GM21786 (cell line): ENCODE results near the gene FGF18.
"Not testable (repeated sequence)": the region's sequence is repeated elsewhere in the genome, so short reads cannot be mapped to it uniquely, and the experiment has no call there.

ENCODE experiments used
- ATAC-seq: cut with Tn5 transposase; IDR thresholded peaks from one replicate; pipeline ENCODE4 v1.9.1; 2021; ENCODE audit not compliant: unreplicated experiment

The FGF18 gene, protein sequence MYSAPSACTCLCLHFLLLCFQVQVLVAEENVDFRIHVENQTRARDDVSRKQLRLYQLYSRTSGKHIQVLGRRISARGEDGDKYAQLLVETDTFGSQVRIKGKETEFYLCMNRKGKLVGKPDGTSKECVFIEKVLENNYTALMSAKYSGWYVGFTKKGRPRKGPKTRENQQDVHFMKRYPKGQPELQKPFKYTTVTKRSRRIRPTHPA

DNA sequence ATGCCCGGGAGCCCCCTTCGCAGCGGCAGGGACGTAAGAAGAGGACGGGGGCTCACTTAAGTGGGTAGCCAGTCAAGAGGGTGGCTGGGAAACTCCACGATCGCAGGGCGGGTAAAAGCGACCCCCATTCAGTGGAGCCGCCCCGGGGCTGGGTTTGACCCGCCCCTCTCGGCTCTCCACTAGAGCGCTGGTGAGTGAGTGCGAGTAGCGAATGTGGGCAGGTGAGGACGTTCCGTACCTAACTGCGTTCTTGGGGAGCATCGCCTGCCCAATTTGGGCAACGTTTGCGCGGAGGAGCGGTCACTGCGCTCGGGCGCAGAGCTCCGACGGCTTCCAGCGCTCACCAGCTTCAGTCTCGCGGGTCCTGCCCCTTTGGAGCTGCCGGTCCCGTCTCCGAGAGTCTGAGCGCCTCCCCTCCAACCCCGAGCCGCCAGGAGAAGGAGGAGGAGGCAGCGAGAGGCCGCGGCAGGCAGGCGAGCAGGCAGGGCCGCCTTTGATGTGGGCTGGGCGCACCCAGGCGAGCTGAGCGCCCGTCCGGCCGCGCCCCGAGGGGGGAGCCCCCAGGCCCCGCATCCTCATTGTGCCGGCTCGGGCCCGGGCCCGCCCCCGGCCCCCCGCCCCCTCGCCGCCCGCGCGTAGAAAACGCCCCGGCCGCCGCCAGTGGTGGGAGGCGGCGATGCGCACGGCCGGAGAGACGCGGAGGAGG is at the start of gene FGF18:
Gene FGF18 (plus strand): TSS at position 666 of the 706 bp plus-strand sequence. CDS start 553 bp downstream, outside the sequence.
- no peak for ATAC-seq

GRCh38 chr5:171369898-171370297 is 49.5 kb upstream of the FGF18 start:
- no peak for ATAC-seq

DNA sequence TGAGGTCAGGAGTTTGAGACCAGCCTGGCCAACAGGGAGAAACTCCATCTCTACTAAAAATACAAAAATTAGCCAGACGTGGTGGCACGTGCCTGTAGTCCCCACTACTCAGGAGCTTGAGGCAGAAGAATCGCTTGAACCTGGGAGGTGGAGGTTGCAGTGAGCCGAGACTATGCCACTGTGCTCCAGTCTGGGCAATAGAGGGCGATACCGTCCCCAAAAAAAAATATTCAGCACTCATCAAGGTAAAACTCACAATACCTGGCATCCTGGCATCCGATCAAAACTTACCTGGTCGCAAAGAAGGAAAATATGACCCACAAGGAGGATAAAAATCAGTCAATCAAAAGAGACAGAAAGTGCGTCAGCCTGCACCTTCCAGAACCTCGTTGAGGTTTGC is 48.6 kb upstream of the FGF18 start:
- ATAC-seq = not testable (repeated sequence)

GRCh38 chr5:171371326-171371725 is 48.1 kb upstream of the FGF18 start:
- ATAC-seq = no peak

DNA sequence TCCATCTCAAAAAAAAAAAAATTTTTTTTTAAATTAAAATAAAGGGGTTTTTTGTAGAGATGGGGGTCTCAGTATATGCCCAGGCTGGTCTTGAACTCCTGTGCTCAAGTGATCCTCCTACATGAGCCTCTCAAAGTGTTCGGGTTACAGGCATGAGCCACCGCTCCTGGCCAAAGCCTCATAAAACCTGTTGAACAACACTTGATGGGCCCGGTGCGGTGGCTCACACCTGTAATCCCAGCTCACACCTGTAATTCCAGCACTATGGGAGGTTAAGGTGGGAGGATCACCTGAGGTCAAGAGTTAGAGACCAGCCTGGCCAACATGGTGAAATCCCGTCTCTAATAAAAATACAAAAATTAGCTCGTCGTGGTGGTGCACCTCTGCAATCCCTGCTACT is 39.5 kb upstream of the FGF18 start:
- no peak for ATAC-seq

DNA sequence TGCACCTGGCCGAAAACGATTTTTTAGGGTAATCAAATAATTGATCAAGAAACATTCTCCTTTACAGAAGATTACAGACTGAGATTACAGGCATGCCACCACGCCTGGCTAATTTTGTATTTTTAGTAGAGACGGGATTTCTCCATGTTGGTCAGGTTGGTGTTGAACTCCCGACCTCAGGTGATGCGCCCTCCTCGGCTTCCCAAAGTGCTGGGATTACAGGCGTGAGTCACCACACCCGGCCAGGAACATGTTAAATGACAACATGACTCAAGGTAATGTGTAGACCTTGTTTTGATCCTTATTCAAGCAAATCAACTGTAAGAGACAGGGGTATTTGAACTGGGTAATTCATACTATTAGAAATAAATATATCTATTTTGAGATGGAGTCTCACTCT is 35.0 kb upstream of the FGF18 start:
- ATAC-seq = not testable (repeated sequence)

GRCh38 chr5:171384999-171385398 is 34.4 kb upstream of the FGF18 start:
- not testable (repeated sequence) for ATAC-seq

DNA sequence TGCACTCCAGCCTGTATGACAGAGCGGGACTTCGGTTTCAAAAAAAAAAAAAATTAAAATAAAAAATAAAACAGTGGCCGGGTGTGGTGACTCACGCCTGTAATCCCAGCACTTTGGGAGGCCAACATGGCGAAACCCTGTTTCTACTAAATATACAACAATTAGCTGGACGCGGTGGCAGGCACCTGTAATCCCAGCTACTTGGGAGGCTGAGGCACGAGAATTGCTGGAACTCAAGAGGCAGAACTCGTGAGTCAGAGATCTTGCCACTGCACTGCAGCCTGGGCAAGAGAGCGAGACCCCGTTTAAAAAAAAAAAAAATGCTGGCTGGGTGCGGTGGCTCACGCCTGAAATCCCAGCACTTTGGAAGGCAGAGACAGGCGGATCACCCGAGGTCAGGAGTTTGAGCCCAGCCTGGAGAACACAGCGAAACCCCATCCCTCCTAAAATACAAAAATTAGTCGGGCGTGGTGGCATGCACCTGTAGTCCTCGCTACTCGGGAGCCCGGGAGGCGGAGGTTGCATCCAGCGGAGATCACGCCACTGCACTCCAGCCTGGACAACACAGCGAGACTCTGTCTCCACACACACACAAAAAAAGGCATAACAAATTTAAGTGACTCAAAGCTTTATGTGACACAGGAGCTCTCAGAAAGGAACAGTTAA is 33.3 kb upstream of the FGF18 start:
- no peak for ATAC-seq

- ATAC-seq = no peak
Observed at GRCh38 chr5:171386861-171387344, 32.5 kb upstream of the FGF18 start.

DNA sequence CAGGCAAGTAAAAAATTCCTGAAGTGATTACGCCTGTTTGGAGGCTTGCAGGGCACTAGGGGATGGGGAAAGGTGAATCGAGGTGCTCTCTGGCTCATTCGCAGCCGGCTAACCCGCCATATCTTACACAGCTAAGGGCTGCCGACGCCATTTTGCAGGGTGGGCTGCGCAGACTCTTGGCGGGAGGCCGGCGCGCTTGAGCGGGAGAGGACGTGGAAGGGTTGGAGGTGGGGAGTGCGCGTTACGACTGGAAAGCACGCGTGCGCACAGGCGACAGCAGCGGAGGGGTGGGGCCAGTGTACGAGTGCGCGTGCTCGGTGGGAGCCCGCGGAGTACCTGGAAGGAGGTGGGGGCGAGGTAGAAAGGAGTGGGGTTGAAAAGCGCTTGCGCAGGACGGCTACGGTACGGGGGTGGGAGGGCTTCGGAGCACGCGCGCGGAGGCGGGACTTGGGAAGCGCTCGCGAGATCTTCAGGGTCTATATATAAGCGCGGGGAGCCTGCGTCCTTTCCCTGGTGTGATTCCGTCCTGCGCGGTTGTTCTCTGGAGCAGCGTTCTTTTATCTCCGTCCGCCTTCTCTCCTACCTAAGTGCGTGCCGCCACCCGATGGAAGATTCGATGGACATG is 32.0 kb upstream of the FGF18 start, which contains the start of gene NPM1:
Gene NPM1 (plus strand): TSS at position 505 of the 625 bp plus-strand sequence. CDS start 100 bp downstream, at position 605.
- ATAC-seq = peak; percentile 81

DNA sequence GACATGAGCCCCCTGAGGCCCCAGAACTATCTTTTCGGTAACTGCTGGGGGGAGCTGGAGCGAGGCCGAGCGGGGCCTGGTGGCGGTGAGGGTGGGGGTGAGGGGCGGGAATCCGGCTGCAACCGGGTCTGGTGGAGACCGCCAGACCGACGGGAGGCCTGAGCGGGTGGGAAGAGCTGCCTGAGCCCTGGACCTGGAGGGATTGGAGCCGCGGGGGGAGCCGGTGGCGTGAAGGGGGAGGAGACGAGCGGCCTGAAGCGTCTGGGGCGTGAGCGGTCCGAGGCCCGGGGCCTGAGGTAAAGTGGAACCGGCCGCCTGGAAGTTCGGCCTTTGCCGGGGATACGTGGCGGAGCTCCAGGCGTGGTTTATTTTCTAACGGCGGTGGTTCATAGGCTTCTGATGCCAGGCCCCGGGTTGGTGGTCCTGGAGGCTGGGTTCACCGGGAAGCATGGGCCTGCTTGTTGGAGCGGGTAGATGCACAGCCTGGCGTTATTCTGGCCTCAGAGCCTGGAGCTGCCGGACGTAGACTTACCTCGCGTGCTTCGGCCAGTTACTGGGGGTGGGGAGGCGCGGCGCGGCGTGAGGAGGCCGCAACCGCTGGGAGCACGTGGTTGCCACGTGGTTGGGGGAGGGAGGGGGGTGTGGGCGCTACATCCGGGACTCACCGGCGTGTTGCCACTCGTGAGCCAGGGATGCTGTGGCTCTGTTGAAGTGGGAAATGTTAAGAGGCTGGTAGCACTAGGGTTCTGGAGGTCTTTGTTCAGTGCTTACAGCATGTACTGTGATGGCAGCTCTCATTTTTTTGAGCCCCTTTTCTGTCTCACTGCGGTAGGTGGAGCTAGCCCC is 31.3 kb upstream of the FGF18 start:
- peak; percentile 32 for ATAC-seq

- peak; percentile 6 for ATAC-seq
Observed at GRCh38 chr5:171388816-171389168, 30.7 kb upstream of the FGF18 start.

GRCh38 chr5:171390883-171391677 is 28.4 kb upstream of the FGF18 start:
- no peak for ATAC-seq

DNA sequence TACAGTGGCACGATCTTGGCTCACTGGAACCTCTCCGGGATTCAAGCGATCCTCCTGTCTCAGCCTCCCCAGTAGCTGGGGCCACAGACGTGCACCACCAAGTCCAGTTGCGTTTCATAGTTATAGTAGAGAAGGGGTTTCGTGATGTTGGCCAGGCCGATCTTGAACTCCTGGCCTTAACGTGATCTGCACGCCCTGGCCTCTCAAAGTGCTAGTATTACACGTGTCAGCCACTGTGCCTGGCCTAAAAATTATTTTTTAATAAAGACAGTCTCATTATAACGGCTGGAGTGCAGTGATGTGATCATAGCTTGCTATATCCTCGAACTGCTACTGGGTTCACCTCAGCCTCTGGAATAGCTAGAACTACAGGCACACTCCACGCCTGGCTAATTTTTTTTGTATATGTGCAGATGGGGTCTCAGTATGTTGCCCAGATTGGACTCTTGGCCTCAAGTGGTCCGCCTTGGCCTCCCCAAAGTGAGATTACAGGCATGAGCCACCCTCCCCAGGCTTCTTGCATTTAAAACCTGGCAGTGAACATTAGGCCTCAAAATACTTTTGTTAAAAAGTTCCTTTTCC is 27.4 kb upstream of the FGF18 start:
- no peak for ATAC-seq

- ATAC-seq = no peak
Observed at GRCh38 chr5:171392585-171393159, 26.8 kb upstream of the FGF18 start.

GRCh38 chr5:171395042-171395441 is 24.4 kb upstream of the FGF18 start:
- no peak for ATAC-seq

- ATAC-seq = not testable (repeated sequence)
Observed at GRCh38 chr5:171396583-171396982, 22.9 kb upstream of the FGF18 start.

DNA sequence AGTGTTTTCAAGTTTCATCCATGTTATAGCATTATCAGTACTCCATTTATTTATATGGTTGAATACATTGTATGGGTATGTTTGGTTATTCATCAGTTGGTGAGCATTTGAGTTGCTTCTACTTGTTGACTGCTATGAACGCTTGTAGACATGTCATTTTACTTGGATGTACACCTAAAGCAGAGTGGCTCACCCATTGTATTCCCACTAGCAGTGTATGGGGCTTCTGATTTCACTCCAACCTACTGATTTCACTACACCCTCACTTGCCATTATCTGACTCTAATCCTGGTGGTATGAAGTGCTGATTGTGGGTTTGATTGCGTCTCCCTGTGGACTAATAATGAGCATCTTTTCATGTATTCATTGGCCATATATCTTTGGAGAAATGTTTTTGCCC is 22.3 kb upstream of the FGF18 start:
- ATAC-seq = no peak

GRCh38 chr5:171397599-171397998 is 21.8 kb upstream of the FGF18 start:
- ATAC-seq = no peak
